ENCODE data around the gene FNDC3B.
"Not testable (repeated sequence)": the region's sequence is repeated elsewhere in the genome, so short reads cannot be mapped to it uniquely, and the experiment has no call there.

FNDC3B gene

GRCh38 chr3:172031996-172032395 lies 7.4 kb upstream of the FNDC3B start:
- no peak for DNase-seq (ENCODE audit: low read depth in 3 of 3)

DNA sequence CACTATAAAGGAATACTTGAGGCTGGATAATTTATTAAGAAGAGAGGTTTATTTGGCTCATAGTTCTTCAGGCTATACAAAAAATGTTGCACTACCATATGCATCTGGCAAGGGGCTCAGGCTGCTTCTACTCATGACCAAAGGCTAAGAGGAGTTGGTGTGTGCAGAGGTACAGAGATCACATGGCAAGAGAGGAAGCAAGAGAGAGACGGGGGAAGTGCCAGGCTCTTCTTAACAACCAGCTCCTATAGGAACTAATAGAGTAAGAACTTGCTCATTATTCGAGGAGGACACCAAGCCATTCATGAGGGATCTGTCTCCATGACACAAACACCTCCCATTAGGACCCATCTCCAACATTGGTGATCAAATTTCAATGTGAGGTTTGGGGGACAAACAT lies 6.0 kb upstream of the FNDC3B start:
- no peak for DNase-seq (ENCODE audit: low read depth in 3 of 3)

DNA sequence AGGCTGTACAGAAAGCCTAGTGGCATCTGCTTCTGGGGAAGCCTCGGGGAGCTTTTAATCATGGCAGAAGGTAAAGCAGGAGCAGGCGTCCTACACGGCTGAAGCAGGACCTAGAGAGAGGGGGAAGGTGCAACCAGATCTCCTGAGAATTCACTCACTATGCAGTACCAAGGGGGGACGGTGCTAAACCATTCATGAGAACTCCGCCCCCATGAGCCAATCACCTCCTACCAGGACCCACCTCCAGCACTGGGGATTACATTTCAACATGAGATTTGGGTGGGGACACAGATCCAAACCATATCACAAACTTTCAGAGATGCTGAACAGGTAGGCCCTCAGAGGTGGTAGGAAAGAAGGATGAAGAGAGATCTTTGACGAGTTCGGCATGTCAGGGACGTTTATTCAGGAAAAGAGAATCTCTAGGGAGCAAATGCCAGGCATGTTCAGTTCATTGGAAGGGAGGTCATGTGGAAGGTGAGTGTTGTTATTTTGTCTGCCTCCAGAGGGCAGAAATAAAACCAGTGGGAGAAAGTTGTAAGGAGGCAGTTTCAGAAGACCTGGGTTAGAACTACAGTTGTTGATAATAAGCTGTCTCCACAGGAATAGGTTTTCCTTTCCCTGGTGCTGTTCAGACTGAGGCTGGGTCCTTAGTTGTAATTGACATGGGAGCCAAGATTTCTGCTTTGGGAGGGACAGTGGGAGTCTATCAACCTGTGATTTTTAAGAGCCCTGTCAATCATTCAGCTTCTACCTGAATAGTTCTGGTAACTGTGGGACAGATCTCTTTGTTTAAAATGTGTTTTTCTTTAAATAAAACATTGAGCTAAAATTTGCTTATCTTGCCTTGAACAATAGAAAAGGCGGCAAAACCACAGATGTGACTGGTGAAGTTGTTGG lies 4.3 kb upstream of the FNDC3B start:
- no peak for DNase-seq (ENCODE audit: low read depth in 3 of 3)

- DNase-seq (ENCODE audit: low read depth in 3 of 3), result no peak
Measured at GRCh38 chr3:172036541-172037215, 2.7 kb upstream of the FNDC3B start.

GRCh38 chr3:172038798-172039435 lies 461 bp upstream of the FNDC3B start:
- DNase-seq (ENCODE audit: low read depth in 3 of 3), result no peak

GRCh38 chr3:172040078-172040980 lies 951 bp downstream of the FNDC3B start:
- DNase-seq (ENCODE audit: low read depth in 3 of 3), result peak in 1 of 3 experiments; percentile 13

- no peak for DNase-seq (ENCODE audit: low read depth in 3 of 3)
Measured at GRCh38 chr3:172040981-172041963, 1.9 kb downstream of the FNDC3B start.

- no peak for DNase-seq (ENCODE audit: low read depth in 3 of 3)
Measured at GRCh38 chr3:172042136-172042662, 2.8 kb downstream of the FNDC3B start.

GRCh38 chr3:172042663-172043179 lies 3.3 kb downstream of the FNDC3B start:
- DNase-seq (ENCODE audit: low read depth in 3 of 3), result not testable (repeated sequence)

DNA sequence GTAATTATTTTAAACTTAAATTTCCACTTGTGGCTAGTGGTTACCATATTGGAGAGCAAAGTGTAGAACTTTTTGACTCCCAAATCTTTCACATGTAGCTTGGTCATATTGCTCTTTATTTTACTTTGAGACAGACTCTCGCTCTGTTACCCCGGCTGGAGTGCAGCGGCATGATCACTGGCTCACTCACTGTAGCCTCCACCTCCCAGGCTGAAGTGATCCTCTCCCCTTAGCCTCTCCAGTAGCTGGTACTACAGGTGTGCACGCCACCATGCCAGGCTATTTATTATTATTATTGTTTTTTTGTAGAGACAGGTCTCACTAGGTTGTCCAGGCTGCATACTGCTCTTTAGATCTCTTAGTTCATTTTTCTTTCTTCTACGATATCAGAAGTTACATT lies 3.9 kb downstream of the FNDC3B start:
- DNase-seq (ENCODE audit: low read depth in 3 of 3), result no peak

- DNase-seq (ENCODE audit: low read depth in 3 of 3), result no peak
Measured at GRCh38 chr3:172043766-172044165, 4.4 kb downstream of the FNDC3B start.

DNA sequence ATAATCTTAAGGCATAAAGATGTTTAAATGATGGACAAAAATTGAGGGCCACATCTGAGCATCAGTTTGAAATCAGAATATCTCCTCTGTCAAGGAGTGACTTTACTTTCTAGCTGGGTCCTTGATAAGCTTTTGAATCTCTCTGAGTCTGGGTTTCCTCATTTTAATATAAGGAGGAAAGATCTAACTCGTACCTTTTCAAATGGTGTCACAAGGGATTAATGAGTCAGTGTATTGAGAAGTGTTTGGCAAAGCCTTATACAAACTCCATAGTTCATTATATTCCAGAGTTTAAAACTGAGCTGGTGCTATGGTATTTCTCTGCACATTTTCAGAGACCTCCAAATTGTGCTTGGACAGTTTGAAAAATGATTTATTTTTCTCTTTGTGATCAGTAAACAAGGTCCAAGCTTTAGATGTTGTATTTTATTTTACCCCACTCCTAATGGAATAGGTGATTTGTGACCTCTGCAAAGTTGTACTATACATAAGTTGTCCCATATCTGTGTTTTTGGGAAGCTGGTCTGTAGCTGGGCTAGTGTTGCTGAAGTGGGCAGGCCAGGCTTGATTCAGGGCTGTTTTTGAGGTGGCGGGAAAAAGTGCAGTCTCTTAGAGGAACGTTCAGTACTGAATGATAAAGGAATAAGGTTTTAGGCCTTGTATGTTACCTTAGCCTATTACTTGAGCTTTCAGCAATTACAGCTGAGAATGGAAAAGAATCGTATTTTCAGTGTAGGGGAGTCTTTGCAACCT lies 5.6 kb downstream of the FNDC3B start:
- DNase-seq (ENCODE audit: low read depth in 3 of 3), result no peak

GRCh38 chr3:172046268-172046915 lies 7.0 kb downstream of the FNDC3B start:
- no peak for DNase-seq (ENCODE audit: low read depth in 3 of 3)

DNA sequence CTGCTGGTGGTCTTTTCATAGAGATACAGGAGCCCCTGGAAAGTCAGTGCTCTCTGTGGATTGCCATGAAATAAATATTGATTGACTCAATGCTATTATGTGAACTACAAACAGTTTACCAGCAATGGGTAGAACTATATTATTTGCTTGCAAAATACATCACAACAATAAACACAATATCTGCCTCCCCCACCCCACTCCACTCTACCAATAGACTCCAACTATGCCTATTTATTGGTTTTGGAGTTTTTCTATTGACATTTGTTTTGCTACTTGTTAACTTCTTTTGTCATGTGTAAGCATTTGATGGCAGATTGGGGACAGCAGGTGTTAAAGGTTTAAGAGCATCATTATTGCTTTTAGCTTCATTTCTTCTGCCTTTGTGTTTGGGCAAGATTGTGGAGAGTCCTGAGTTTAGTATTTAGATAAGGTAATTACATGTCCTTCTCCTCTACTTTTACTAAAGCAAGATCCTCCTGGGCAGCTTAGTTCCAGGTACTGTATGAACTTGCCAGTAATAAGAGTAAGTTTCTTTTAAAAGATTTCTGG lies 8.3 kb downstream of the FNDC3B start:
- no peak for DNase-seq (ENCODE audit: low read depth in 3 of 3)

DNA sequence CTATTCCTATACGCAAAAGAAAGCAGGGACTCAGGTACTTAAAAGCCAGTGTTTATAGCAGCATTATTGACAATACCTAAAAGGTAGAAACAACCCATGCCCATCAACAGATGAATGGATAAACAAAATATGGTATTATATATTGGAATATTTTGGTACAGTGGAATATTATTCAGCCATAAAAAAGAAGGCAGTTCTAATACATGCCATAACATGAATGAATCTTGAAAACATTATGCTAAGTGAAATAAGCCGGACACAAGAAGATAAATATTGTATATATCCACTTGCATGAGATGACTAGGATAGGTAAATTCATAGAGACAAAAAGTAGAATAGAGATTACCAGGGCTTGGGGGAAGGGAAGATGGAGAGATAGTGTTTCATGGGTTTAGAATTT lies 9.2 kb downstream of the FNDC3B start:
- DNase-seq (ENCODE audit: low read depth in 3 of 3), result no peak

GRCh38 chr3:172051310-172051956 lies 12.1 kb downstream of the FNDC3B start:
- no peak for DNase-seq (ENCODE audit: low read depth in 3 of 3)

GRCh38 chr3:172051957-172052354 lies 12.6 kb downstream of the FNDC3B start:
- DNase-seq (ENCODE audit: low read depth in 3 of 3), result no peak

GRCh38 chr3:172052405-172052804 lies 13.0 kb downstream of the FNDC3B start:
- DNase-seq (ENCODE audit: low read depth in 3 of 3), result no peak

All from stimulated activated CD4-positive, alpha-beta T cell treated with anti-CD3 and anti-CD28 coated beads, TNF-alpha, amount 100 ng/mL, for 4 hours (primary cell).